Endodermal cell (in vitro differentiated cells): ENCODE measurements around the gene MRFAP1. TPM values are rescaled to one million over a fixed set of nuclear protein-coding genes. Genes with fewer than 3 reads are reported as not detected.

Source experiments
- DNase-seq: peaks from one replicate; pipeline ENCODE4 v3.0.0-alpha.2; 2017
- H3K27ac ChIP-seq: 2 replicates; pipeline ENCODE4 v1.5.1; 2013; ENCODE audit warnings: mild to moderate bottlenecking, low read depth, low read length, moderate library complexity
- H3K27me3 ChIP-seq: 2 replicates; pipeline ENCODE4 v1.6.1; 2013; ENCODE audit warnings: mild to moderate bottlenecking, low read length, moderate library complexity; ENCODE audit not compliant: insufficient read depth, control insufficient read depth, poor library complexity, severe bottlenecking
- H3K36me3 ChIP-seq: 2 replicates; pipeline ENCODE4 v1.7.0; 2013; ENCODE audit warnings: mild to moderate bottlenecking, low read length, moderate library complexity; ENCODE audit not compliant: control insufficient read depth, insufficient read depth
- H3K4me1 ChIP-seq: one replicate; pipeline ENCODE4 v1.7.0; 2013; ENCODE audit warnings: low read length; ENCODE audit not compliant: control insufficient read depth, insufficient read depth
- H3K4me3 ChIP-seq: 2 replicates; pipeline ENCODE4 v1.5.1; 2013; ENCODE audit warnings: mild to moderate bottlenecking, low read length, moderate library complexity
- H3K9ac ChIP-seq: 2 replicates; pipeline ENCODE4 v1.6.1; 2013; ENCODE audit warnings: mild to moderate bottlenecking, low read length, moderate library complexity; ENCODE audit not compliant: poor library complexity, severe bottlenecking; ENCODE audit errors: extremely low read depth
- H3K9me3 ChIP-seq: 2 replicates; pipeline ENCODE4 v1.6.1; 2013; ENCODE audit warnings: mild to moderate bottlenecking, low read length, moderate library complexity; ENCODE audit not compliant: control insufficient read depth
- H3K27ac Mint-ChIP-seq: 2 replicates; pipeline ENCODE4 v1.8.0; 2020; ENCODE audit warnings: mixed read lengths
- H3K27me3 Mint-ChIP-seq: 2 replicates; pipeline ENCODE4 v1.8.0; 2021; ENCODE audit warnings: mild to moderate bottlenecking, mixed read lengths; ENCODE audit not compliant: insufficient read depth
- H3K36me3 Mint-ChIP-seq: 2 replicates; pipeline ENCODE4 v1.8.0; 2020; ENCODE audit warnings: low read depth, mixed read lengths
- H3K4me1 Mint-ChIP-seq: 2 replicates; pipeline ENCODE4 v1.8.0; 2020; ENCODE audit warnings: mixed read lengths
- H3K4me3 Mint-ChIP-seq: 2 replicates; pipeline ENCODE4 v1.8.0; 2020; ENCODE audit warnings: mild to moderate bottlenecking, moderate library complexity, mixed read lengths
- H3K9me3 Mint-ChIP-seq: 2 replicates; pipeline ENCODE4 v1.8.0; 2020; ENCODE audit warnings: mild to moderate bottlenecking, mixed read lengths
- WGBS, 2 experiments: methylation state at CpG; one replicate each; pipeline versions ENCODE4 v1.1.5 to v1.1.7; 2013; ENCODE audit warnings: missing lambda C conversion rate in 2 of 2, mixed read lengths in 1 of 2; ENCODE audit not compliant: insufficient coverage in 1 of 2, insufficient read length in 1 of 2; 5-methylcytosine and 5-hydroxymethylcytosine counted together
- total RNA-seq, 2 donors: library from RNA; stranded (reverse); fragmentation: NEBNext Ultra II Directional in 1 of 2; extraction: Animal tissue kit (Norgen Biotek cat#: 25700) in 1 of 2; gene quantifications; 2 replicates in 1 of 2; 3 replicates in 1 of 2; pipeline ENCODE4 v1.2.1, GENCODE V29; 2021
- TF ChIP-seq, protein P1 (sequence below): fragments of 200-600 bp; sonication (generic); conservative IDR thresholded peaks from 2 replicates; pipeline ENCODE4 v1.5.0; 2021; ENCODE audit warnings: antibody characterized with exemption, mild to moderate bottlenecking

MRFAP1 gene
- total RNA-seq, 2 donors from 2014 or later, result 231 to 239 TPM

DNA sequence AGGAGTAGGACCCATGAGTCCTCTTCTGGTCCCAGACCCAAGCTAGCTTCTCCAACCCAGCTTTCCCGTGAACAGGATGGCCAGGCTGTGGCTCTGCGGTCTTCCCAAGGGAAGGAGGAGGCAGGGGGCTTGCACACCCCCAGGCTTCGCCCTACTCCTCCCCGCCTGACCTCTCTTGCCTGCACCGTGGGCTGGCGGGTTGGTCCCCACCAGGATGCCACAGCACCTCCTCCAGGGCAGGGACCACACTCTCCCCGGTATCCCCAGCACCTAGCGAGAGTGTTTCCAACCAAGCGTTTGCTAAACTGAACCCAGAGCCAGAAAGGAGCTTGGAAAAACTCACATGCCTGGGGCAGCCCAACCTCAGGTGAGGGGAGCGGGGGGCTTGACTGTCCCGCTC is 44.2 kb downstream of the MRFAP1 start:
- H3K9me3 ChIP-seq, result peaks cover 19% of the 10 kb centered on the region
- no peak overlapping the region for H3K27ac ChIP-seq
- H3K4me3 Mint-ChIP-seq, result no peak overlapping the region
- no peak overlapping the region for H3K27ac Mint-ChIP-seq
- no peak overlapping the region for H3K4me3 ChIP-seq
- no peaks in the 10 kb centered on the region for H3K36me3 ChIP-seq
- 90 to 94% methylated on average over 6 to 11 of the region's 11 CpGs for WGBS, 2 experiments
- DNase-seq, result no peak
- no peak overlapping the region for H3K9ac ChIP-seq
- H3K36me3 Mint-ChIP-seq, result peaks cover 7% of the 10 kb centered on the region
- no peaks in the 10 kb centered on the region for H3K4me1 ChIP-seq
- H3K4me1 Mint-ChIP-seq, result peaks cover 8% of the 10 kb centered on the region
- TF ChIP-seq, protein P1, sequence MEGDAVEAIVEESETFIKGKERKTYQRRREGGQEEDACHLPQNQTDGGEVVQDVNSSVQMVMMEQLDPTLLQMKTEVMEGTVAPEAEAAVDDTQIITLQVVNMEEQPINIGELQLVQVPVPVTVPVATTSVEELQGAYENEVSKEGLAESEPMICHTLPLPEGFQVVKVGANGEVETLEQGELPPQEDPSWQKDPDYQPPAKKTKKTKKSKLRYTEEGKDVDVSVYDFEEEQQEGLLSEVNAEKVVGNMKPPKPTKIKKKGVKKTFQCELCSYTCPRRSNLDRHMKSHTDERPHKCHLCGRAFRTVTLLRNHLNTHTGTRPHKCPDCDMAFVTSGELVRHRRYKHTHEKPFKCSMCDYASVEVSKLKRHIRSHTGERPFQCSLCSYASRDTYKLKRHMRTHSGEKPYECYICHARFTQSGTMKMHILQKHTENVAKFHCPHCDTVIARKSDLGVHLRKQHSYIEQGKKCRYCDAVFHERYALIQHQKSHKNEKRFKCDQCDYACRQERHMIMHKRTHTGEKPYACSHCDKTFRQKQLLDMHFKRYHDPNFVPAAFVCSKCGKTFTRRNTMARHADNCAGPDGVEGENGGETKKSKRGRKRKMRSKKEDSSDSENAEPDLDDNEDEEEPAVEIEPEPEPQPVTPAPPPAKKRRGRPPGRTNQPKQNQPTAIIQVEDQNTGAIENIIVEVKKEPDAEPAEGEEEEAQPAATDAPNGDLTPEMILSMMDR, result no peak
- H3K9me3 Mint-ChIP-seq, result peaks cover 28% of the 10 kb centered on the region
- H3K27me3 Mint-ChIP-seq, result peaks cover 18% of the 10 kb centered on the region
- no peaks in the 10 kb centered on the region for H3K27me3 ChIP-seq

DNA sequence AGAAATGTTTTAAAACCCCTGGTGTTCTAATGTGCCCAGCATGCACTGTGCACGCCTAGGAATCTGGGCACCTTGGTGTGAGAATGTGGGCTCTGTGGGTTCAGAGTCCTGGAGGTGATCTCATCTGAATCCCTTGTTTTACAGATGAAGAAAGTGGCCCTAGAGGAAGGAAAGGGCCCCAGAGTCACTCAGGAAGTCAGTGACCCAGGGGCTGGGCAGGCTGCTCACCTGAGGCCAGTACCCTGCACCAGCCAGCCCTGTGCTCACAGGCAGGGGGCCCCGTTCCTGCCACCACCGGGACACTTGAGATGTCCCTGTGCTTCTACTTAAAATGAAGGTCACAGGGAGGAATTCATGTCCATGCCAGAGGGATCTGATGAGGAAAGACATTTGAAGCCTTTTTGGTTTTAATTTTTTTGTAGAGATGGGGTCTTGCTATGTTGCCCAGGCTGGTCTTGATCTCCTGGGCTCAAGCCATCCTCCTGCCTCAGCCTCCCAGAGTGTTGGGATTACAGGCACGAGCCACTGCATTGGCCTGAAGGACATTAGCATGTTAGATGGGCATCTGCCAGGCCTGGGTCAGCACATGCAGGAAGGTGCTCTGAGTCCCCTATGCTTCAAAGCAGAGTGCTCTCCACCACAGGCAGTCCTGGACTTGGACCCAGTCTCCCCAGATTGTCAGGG is 45.8 kb downstream of the MRFAP1 start:
- Mint-ChIP-seq H3K4me3 (no peak overlapping the region), H3K27me3 (peaks cover 18% of the 10 kb centered on the region), H3K36me3 (peaks cover 7% of the 10 kb centered on the region), H3K9me3 (peaks cover 28% of the 10 kb centered on the region), H3K27ac (no peak overlapping the region), H3K4me1 (peaks cover 8% of the 10 kb centered on the region)
- peaks cover 19% of the 10 kb centered on the region for H3K9me3 ChIP-seq
- TF ChIP-seq, protein P1, result no peak
- H3K9ac ChIP-seq, result no peak overlapping the region
- no peaks in the 10 kb centered on the region for H3K36me3 ChIP-seq
- no peak overlapping the region for H3K27ac ChIP-seq
- 90 to 100% methylated on average over 1 to 4 of the region's 4 CpGs for WGBS, 2 experiments
- DNase-seq, result no peak
- H3K4me3 ChIP-seq, result no peak overlapping the region
- H3K27me3 ChIP-seq, result no peaks in the 10 kb centered on the region
- no peaks in the 10 kb centered on the region for H3K4me1 ChIP-seq

DNA sequence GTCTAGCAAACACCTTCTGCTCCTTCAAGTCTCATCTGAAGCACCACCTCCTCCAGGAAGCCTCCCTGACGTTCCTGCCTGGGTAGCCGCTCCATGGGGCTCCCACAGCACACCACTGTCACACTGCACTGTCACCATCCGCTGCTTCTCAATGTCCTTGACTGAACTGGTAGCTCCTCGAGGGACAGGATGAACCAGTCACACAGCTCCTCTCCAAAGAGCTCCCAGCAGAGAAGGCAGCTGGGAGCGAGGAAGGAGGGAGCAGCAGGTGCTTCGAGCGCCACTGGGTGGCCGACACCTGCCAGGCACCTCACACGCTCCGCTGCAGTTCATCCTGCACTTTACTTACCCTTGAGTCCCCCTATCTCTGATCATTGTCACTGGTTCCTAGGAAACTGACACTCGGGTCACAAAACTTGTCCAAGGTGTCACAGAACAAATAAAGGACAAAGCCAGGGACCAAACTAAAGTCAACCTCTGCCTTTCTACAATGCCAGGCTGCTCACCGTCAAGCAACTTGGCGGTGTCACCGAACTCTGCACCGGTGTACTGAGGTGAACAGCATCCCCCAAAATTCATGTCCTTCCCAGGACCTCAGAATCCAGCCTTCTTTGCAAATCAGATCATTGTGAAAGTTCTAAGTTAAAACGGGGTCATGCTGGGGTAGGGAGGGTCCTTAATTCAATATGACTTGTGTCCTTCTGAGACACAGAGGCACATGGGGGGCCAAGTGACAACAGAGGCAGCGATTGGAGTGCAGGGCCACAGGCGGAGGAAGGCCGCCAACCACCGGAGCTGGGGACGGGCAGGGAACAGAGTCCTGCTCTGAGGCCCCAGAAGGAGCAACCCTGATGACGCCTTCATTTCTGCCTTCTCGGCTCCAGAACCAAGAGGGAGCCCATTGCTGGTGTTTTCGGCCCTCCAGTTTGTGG is 47.7 kb downstream of the MRFAP1 start:
- H3K27me3 ChIP-seq, result no peaks in the 10 kb centered on the region
- DNase-seq, result peak; percentile 63
- H3K4me3 ChIP-seq, result no peak overlapping the region
- 85 to 89% methylated on average over 15 to 24 of the region's 24 CpGs for WGBS, 2 experiments
- Mint-ChIP-seq H3K27me3 (peaks cover 18% of the 10 kb centered on the region), H3K9me3 (peaks cover 28% of the 10 kb centered on the region), H3K27ac (peak overlapping the region; percentile 83), H3K36me3 (peaks cover 7% of the 10 kb centered on the region), H3K4me1 (peaks cover 8% of the 10 kb centered on the region), H3K4me3 (no peak overlapping the region)
- peaks cover 19% of the 10 kb centered on the region for H3K9me3 ChIP-seq
- no peaks in the 10 kb centered on the region for H3K36me3 ChIP-seq
- no peaks in the 10 kb centered on the region for H3K4me1 ChIP-seq
- TF ChIP-seq, protein P1, result peak; percentile 49
- H3K27ac ChIP-seq, result peak overlapping the region; percentile 54
- no peak overlapping the region for H3K9ac ChIP-seq
